DOHH2 (cell line): ENCODE results near the gene MPPED1.

Experiments used
- H3F3A ChIP-seq: fragments of 200-600 bp; sonication (generic), shearing (Covaris generic); 2 replicates; pipeline ENCODE4 v1.6.0; 2016; ENCODE audit warnings: antibody characterized with exemption, mild to moderate bottlenecking; ENCODE audit not compliant: control insufficient read depth, insufficient read depth
- H3K27ac ChIP-seq: fragments of 200-600 bp; sonication (generic); 2 replicates; pipeline ENCODE4 v1.5.1; 2014; ENCODE audit warnings: low read depth, mild to moderate bottlenecking, low read length, moderate library complexity
- H3K27me3 ChIP-seq: fragments of 200-600 bp; sonication (generic); 2 replicates; pipeline ENCODE4 v1.6.1; 2014; ENCODE audit warnings: mild to moderate bottlenecking, low read length, mixed read lengths; ENCODE audit not compliant: control insufficient read depth
- H3K36me3 ChIP-seq: fragments of 200-600 bp; sonication (generic); 2 replicates; pipeline ENCODE4 v1.6.1; 2014; ENCODE audit warnings: mild to moderate bottlenecking, low read length, moderate library complexity, mixed read lengths; ENCODE audit not compliant: control insufficient read depth
- H3K4me1 ChIP-seq: fragments of 200-600 bp; sonication (generic); 2 replicates; pipeline ENCODE4 v1.6.1; 2014; ENCODE audit warnings: mild to moderate bottlenecking, low read length, mixed read lengths; ENCODE audit not compliant: control insufficient read depth
- H3K4me2 ChIP-seq: fragments of 200-600 bp; sonication (generic); 2 replicates; pipeline ENCODE4 v1.6.0; 2014; ENCODE audit warnings: mild to moderate bottlenecking, low read length, moderate library complexity
- H3K4me3 ChIP-seq: fragments of 200-600 bp; sonication (generic); 2 replicates; pipeline ENCODE4 v1.5.1; 2014; ENCODE audit warnings: mild to moderate bottlenecking, low read length, mixed read lengths
- H3K79me2 ChIP-seq: fragments of 200-600 bp; sonication (generic); 2 replicates; pipeline ENCODE4 v1.6.1; 2014; ENCODE audit warnings: mild to moderate bottlenecking, low read length, mixed read lengths; ENCODE audit not compliant: control insufficient read depth
- H3K9me2 ChIP-seq: fragments of 200-600 bp; sonication (generic); replicated peaks from 2 replicates; pipeline ENCODE4 v1.6.1; 2014; ENCODE audit warnings: mild to moderate bottlenecking, low read length, mixed read lengths; ENCODE audit not compliant: control insufficient read depth
- H3K9me3 ChIP-seq: fragments of 200-600 bp; sonication (generic); 2 replicates; pipeline ENCODE4 v1.6.1; 2014; ENCODE audit warnings: antibody characterized with exemption, low read length, mixed read lengths; ENCODE audit not compliant: control insufficient read depth, insufficient read depth
- H4K20me1 ChIP-seq: fragments of 200-600 bp; sonication (generic); 2 replicates; pipeline ENCODE4 v1.6.0; 2014; ENCODE audit warnings: low read depth, mild to moderate bottlenecking, antibody characterized with exemption, low read length, moderate library complexity; ENCODE audit not compliant: control insufficient read depth, insufficient read depth
- EZH2phosphoT487 ChIP-seq: fragments of 200-600 bp; sonication (generic); IDR thresholded peaks from 2 replicates; pipeline ENCODE4 v1.6.1; 2017; ENCODE audit warnings: borderline replicate concordance, mild to moderate bottlenecking, antibody characterized with exemption, low read length, moderate library complexity, mixed read lengths
- TF ChIP-seq, protein P1 (sequence below): fragments of 200-600 bp; sonication (generic); IDR thresholded peaks from one replicate; pipeline ENCODE4 v1.5.1; 2014; ENCODE audit warnings: antibody characterized with exemption, mild to moderate bottlenecking, low read depth, low read length; ENCODE audit not compliant: poor library complexity, severe bottlenecking

Gene MPPED1

DNA sequence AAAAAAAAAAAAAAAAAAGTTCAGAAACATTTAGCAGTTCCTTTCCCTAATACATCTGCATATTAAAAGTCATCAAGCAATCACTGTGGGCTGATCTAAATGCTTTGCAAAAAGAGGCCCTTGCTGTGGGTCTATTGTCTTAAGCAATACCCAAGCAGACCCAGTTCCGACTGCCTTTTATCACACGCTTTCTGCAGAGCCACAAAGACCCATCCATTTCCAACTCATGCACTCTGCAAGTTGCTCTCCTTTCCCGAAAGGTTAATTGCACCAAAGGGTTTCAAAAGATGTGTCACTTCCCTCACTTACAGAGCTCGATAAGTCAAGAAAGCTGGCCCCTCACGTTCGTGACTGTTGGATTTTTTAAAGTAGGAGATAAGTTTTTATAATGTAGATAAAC, 138.9 kb downstream of the MPPED1 start:
- TF ChIP-seq, protein P1, sequence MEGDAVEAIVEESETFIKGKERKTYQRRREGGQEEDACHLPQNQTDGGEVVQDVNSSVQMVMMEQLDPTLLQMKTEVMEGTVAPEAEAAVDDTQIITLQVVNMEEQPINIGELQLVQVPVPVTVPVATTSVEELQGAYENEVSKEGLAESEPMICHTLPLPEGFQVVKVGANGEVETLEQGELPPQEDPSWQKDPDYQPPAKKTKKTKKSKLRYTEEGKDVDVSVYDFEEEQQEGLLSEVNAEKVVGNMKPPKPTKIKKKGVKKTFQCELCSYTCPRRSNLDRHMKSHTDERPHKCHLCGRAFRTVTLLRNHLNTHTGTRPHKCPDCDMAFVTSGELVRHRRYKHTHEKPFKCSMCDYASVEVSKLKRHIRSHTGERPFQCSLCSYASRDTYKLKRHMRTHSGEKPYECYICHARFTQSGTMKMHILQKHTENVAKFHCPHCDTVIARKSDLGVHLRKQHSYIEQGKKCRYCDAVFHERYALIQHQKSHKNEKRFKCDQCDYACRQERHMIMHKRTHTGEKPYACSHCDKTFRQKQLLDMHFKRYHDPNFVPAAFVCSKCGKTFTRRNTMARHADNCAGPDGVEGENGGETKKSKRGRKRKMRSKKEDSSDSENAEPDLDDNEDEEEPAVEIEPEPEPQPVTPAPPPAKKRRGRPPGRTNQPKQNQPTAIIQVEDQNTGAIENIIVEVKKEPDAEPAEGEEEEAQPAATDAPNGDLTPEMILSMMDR, result no peak
- no peak for TF ChIP-seq EZH2phosphoT487
- Histone ChIP-seq H3K79me2 (no peaks in the 10 kb centered on the region), H3K36me3 (no peaks in the 10 kb centered on the region), H3K4me3 (no peak overlapping the region), H3K9me3 (no peaks in the 10 kb centered on the region), H4K20me1 (no peaks in the 10 kb centered on the region), H3K4me1 (no peaks in the 10 kb centered on the region), H3K27me3 (no peaks in the 10 kb centered on the region), H3K4me2 (no peak overlapping the region), H3F3A (no peaks in the 10 kb centered on the region), H3K27ac (no peak overlapping the region), H3K9me2 (no peaks in the 10 kb centered on the region)

- no peaks in the 10 kb centered on the region for H3K9me2 ChIP-seq
- no peak overlapping the region for H3K4me3 ChIP-seq
- no peaks in the 10 kb centered on the region for H3K27me3 ChIP-seq
- H4K20me1 ChIP-seq, result no peaks in the 10 kb centered on the region
- H3K27ac ChIP-seq, result no peak overlapping the region
- H3K36me3 ChIP-seq, result no peaks in the 10 kb centered on the region
- no peak for TF ChIP-seq EZH2phosphoT487
- TF ChIP-seq, protein P1, result no peak
- H3K4me2 ChIP-seq, result no peak overlapping the region
- no peaks in the 10 kb centered on the region for H3K79me2 ChIP-seq
- H3F3A ChIP-seq, result no peaks in the 10 kb centered on the region
- H3K9me3 ChIP-seq, result no peaks in the 10 kb centered on the region
- no peaks in the 10 kb centered on the region for H3K4me1 ChIP-seq
Measured at GRCh38 chr22:43553451-43554258, 141.8 kb downstream of the MPPED1 start.

DNA sequence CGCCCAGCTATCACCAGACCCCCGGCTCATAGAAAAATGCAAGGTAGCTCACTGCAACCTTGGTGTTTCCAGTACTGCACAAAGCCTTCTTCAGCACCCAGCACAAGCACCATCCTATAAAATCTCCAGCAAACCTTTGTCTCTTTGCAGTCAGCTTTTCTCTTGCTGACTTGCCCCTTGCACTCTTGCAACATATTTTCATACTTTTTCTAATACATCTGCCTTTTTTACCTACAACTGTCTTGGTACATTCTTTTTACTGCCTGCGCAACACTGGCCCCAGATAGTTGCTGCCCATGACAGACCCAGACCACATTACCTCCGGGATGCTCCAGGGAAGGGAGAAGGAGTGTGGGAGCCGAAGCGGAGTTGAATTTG, 142.4 kb downstream of the MPPED1 start:
- H3K9me3 ChIP-seq, result no peaks in the 10 kb centered on the region
- TF ChIP-seq, protein P1, result no peak
- TF ChIP-seq EZH2phosphoT487, result no peak
- no peaks in the 10 kb centered on the region for H4K20me1 ChIP-seq
- no peaks in the 10 kb centered on the region for H3F3A ChIP-seq
- H3K4me1 ChIP-seq, result no peaks in the 10 kb centered on the region
- no peaks in the 10 kb centered on the region for H3K79me2 ChIP-seq
- no peak overlapping the region for H3K4me2 ChIP-seq
- no peaks in the 10 kb centered on the region for H3K9me2 ChIP-seq
- no peaks in the 10 kb centered on the region for H3K36me3 ChIP-seq
- H3K27ac ChIP-seq, result no peak overlapping the region
- no peaks in the 10 kb centered on the region for H3K27me3 ChIP-seq
- H3K4me3 ChIP-seq, result no peak overlapping the region
